ENCODE data around the gene PAX7. TPM values are rescaled to one million over a fixed set of nuclear protein-coding genes. Genes with fewer than 3 reads are reported as not detected.

The PAX7 gene
- total and polyA plus RNA-seq, 2 experiments from 2014 or later: 0.03 TPM; not detected in 1

GRCh38 chr1:18603212-18603852, 27.3 kb upstream of the PAX7 start:
- peak; percentile 27 for ATAC-seq
- Mint-ChIP-seq H3K4me3 (no peak overlapping the region), H3K27me3 (ENCODE audit: insufficient read depth, low read depth, poor library complexity) (peaks cover 21% of the 10 kb centered on the region)

More at GRCh38 chr1:18603212-18603852, 27.3 kb upstream of the PAX7 start:
- H3K27ac Mint-ChIP-seq: no peak overlapping the region
- H3K4me2 ChIP-seq: no peak overlapping the region
- H3K36me3 ChIP-seq (ENCODE audit: insufficient read depth): no peaks in the 10 kb centered on the region
- peaks cover 15% of the 10 kb centered on the region for H3K4me1 Mint-ChIP-seq
- H3K27ac ChIP-seq (ENCODE audit: low read depth): no peak overlapping the region
- H4K20me1 ChIP-seq (replicated peaks; ENCODE audit: insufficient read depth): no peaks in the 10 kb centered on the region
- H3F3A ChIP-seq (replicated peaks; ENCODE audit: low read depth): peaks cover 5% of the 10 kb centered on the region; the same call in 1 of the 2 replicates
- no peaks in the 10 kb centered on the region for H3K9me2 ChIP-seq (ENCODE audit: insufficient read depth)
- peak; percentile 43 for DNase-seq (ENCODE audit: low spot score)
- TF ChIP-seq STAT1 (IDR thresholded peaks at IDR 0.05; ENCODE audit: unreplicated experiment) (no peak), REST (IDR thresholded peaks at IDR 0.05; ENCODE audit: unreplicated experiment) (no peak), CREB1 (CRISPR knock-in tag; IDR thresholded peaks at IDR 0.05; ENCODE audit: low read depth) (no peak), CTCF (conservative IDR thresholded peaks at IDR 0.05; ENCODE audit: low read depth in 2 of 2) (no peak), NANOG (IDR thresholded peaks at IDR 0.05; ENCODE audit: borderline replicate concordance) (no peak), ZNF114 (CRISPR knock-in tag; IDR thresholded peaks at IDR 0.05) (no peak), EZH2 (IDR thresholded peaks at IDR 0.05; ENCODE audit: low read depth, unreplicated experiment) (no peak), EZH2phosphoT487 (IDR thresholded peaks at IDR 0.05; ENCODE audit: unreplicated experiment) (no peak), POLR2AphosphoS5 (IDR thresholded peaks at IDR 0.05; ENCODE audit: low read depth) (no peak), JUNB (IDR thresholded peaks at IDR 0.05; ENCODE audit: unreplicated experiment) (no peak), ETS1 (IDR thresholded peaks at IDR 0.05) (no peak), ZNF331 (CRISPR knock-in tag; IDR thresholded peaks at IDR 0.05; ENCODE audit: low read depth) (no peak), ZNF462 (CRISPR knock-in tag; IDR thresholded peaks at IDR 0.05) (no peak)
- H3K79me2 ChIP-seq (replicated peaks; ENCODE audit: insufficient read depth): no peaks in the 10 kb centered on the region
- peak overlapping the region; percentile 47; the same call in 1 of the 2 replicates for H2AFZ ChIP-seq
- peaks cover 12% of the 10 kb centered on the region for H3K4me1 ChIP-seq (ENCODE audit: insufficient read depth)
- H3K9me3 Mint-ChIP-seq: no peaks in the 10 kb centered on the region; the same call in 1 of the 3 replicates
- no peaks in the 10 kb centered on the region for H3K27me3 ChIP-seq (ENCODE audit: insufficient read depth)
- H3K36me3 Mint-ChIP-seq (ENCODE audit: low read depth): no peaks in the 10 kb centered on the region
- no peak overlapping the region for H3K4me3 ChIP-seq
